Upper lobe of right lung (tissue), 1 donor: Measurements from ENCODE around the gene SCN5A. TPM values are rescaled to one million over a fixed set of nuclear protein-coding genes. Genes with fewer than 3 reads are reported as not detected.

Experiments used
- ATAC-seq: fragments of 200-7000 bp; cut with Tn5 transposase; one replicate; pipeline ENCODE4 v1.9.1; 2020; ENCODE audit warnings: mild to moderate bottlenecking, moderate library complexity
- DNase-seq: peaks from one replicate; pipeline ENCODE4 v3.0.0-alpha.2; 2020
- H3K27ac ChIP-seq: fragments of 200-600 bp; one replicate; pipeline ENCODE4 v1.8.0; 2022
- H3K27me3 ChIP-seq: fragments of 200-600 bp; one replicate; pipeline ENCODE4 v1.8.0; 2022; ENCODE audit warnings: mild to moderate bottlenecking
- H3K36me3 ChIP-seq: fragments of 200-600 bp; one replicate; pipeline ENCODE4 v1.8.0; 2022
- H3K4me1 ChIP-seq: fragments of 200-600 bp; one replicate; pipeline ENCODE4 v1.8.0; 2022
- H3K4me3 ChIP-seq: fragments of 200-600 bp; one replicate; pipeline ENCODE4 v1.8.0; 2022; ENCODE audit warnings: mild to moderate bottlenecking
- H3K9me3 ChIP-seq: fragments of 200-600 bp; one replicate; pipeline ENCODE4 v1.8.0; 2022
- CTCF ChIP-seq: fragments of 200-600 bp; IDR thresholded peaks from one replicate; pipeline ENCODE4 v1.8.0; 2022; ENCODE audit warnings: antibody characterized with exemption
- intact Hi-C: fragments of 100-400 bp; cut with DNase I; formaldehyde crosslinking; loops from one replicate; pipeline ENCODE4 v1.11.0; 2022
- total RNA-seq: library from RNA; stranded (reverse); fragmentation: NEBNext Ultra II Directional; extraction: Animal tissue kit (Norgen Biotek cat#: 25700); gene quantifications from one replicate; pipeline ENCODE4 v1.2.1, GENCODE V29; 2021
- donor health status: DM: no; HTN: yes; CAD: no; lungs with severe emphysema.

SCN5A gene
- total RNA-seq, 1 donor from 2014 or later: 0.58 TPM

GRCh38 chr3:38622336-38622735, 27.2 kb downstream of the SCN5A start:
- DNase-seq (no peak), ATAC-seq (no peak)
- no peaks in the 10 kb centered on the region for H3K27me3 ChIP-seq
- H3K4me3 ChIP-seq: no peak overlapping the region
- intact Hi-C loops: no loop called here
- no peaks in the 10 kb centered on the region for H3K36me3 ChIP-seq
- H3K4me1 ChIP-seq: no peaks in the 10 kb centered on the region
- H3K27ac ChIP-seq: no peak overlapping the region
- TF ChIP-seq CTCF: no peak
- H3K9me3 ChIP-seq: no peaks in the 10 kb centered on the region

GRCh38 chr3:38620236-38620635, 29.3 kb downstream of the SCN5A start:
- intact Hi-C loops: no loop called here
- H3K27me3 ChIP-seq: no peaks in the 10 kb centered on the region
- H3K4me1 ChIP-seq: no peaks in the 10 kb centered on the region
- no peaks in the 10 kb centered on the region for H3K36me3 ChIP-seq
- TF ChIP-seq CTCF: no peak
- H3K4me3 ChIP-seq: no peak overlapping the region
- ATAC-seq: no peak
- no peak for DNase-seq
- no peaks in the 10 kb centered on the region for H3K9me3 ChIP-seq
- H3K27ac ChIP-seq: no peak overlapping the region

GRCh38 chr3:38618343-38618742, 31.1 kb downstream of the SCN5A start:
- no peaks in the 10 kb centered on the region for H3K9me3 ChIP-seq
- no peaks in the 10 kb centered on the region for H3K27me3 ChIP-seq
- no peaks in the 10 kb centered on the region for H3K4me1 ChIP-seq
- H3K4me3 ChIP-seq: no peak overlapping the region
- no peak for TF ChIP-seq CTCF
- DNase-seq (no peak), ATAC-seq (no peak)
- no peak overlapping the region for H3K27ac ChIP-seq
- H3K36me3 ChIP-seq: no peaks in the 10 kb centered on the region
- intact Hi-C loops: no loop called here

- Histone ChIP-seq H3K36me3 (no peaks in the 10 kb centered on the region), H3K27me3 (no peaks in the 10 kb centered on the region), H3K4me3 (no peak overlapping the region), H3K4me1 (no peaks in the 10 kb centered on the region), H3K9me3 (no peaks in the 10 kb centered on the region), H3K27ac (no peak overlapping the region)
- DNase-seq (no peak), ATAC-seq (no peak)
- no peak for TF ChIP-seq CTCF
- intact Hi-C loops: no loop called here
These were observed 31.9 kb downstream of the SCN5A start for GRCh38 chr3:38617586-38617985.

- DNase-seq (no peak), ATAC-seq (no peak)
- no peak overlapping the region for H3K4me3 ChIP-seq
- intact Hi-C loops: no loop called here
- TF ChIP-seq CTCF: no peak
- H3K27me3 ChIP-seq: no peaks in the 10 kb centered on the region
- H3K36me3 ChIP-seq: no peaks in the 10 kb centered on the region
- H3K9me3 ChIP-seq: no peaks in the 10 kb centered on the region
- no peaks in the 10 kb centered on the region for H3K4me1 ChIP-seq
- H3K27ac ChIP-seq: no peak overlapping the region
These were observed 32.4 kb downstream of the SCN5A start for GRCh38 chr3:38617137-38617536.

- TF ChIP-seq CTCF: no peak
- no peak overlapping the region for H3K4me3 ChIP-seq
- DNase-seq (no peak), ATAC-seq (no peak)
- H3K36me3 ChIP-seq: no peaks in the 10 kb centered on the region
- H3K9me3 ChIP-seq: no peaks in the 10 kb centered on the region
- H3K27me3 ChIP-seq: no peaks in the 10 kb centered on the region
- intact Hi-C loops: no loop called here
- no peak overlapping the region for H3K27ac ChIP-seq
- no peaks in the 10 kb centered on the region for H3K4me1 ChIP-seq
These were observed 32.8 kb downstream of the SCN5A start for GRCh38 chr3:38616658-38617057.
